ENCODE data around the gene OSBPL8.

DNA sequence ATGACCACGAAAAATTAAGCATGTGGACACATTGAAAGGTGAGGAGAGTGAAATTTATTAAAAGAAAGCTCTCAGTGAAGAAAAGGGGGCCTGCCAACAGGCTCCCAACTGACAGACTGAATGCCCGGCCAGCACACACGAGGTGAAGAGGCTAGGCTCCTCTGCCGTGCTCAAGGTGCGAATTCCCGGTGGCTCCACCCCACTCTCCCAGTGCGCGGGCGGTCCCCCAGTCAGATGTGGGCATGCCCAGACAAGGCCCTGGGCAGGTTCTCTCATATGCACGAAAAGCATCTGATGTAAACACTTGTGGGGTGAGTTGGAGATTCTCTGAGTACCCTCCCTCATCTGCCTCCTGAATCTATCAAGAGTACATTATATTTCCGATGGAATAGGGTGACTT is 48.5 kb upstream of the OSBPL8 start:
- TF ChIP-seq, protein P1, sequence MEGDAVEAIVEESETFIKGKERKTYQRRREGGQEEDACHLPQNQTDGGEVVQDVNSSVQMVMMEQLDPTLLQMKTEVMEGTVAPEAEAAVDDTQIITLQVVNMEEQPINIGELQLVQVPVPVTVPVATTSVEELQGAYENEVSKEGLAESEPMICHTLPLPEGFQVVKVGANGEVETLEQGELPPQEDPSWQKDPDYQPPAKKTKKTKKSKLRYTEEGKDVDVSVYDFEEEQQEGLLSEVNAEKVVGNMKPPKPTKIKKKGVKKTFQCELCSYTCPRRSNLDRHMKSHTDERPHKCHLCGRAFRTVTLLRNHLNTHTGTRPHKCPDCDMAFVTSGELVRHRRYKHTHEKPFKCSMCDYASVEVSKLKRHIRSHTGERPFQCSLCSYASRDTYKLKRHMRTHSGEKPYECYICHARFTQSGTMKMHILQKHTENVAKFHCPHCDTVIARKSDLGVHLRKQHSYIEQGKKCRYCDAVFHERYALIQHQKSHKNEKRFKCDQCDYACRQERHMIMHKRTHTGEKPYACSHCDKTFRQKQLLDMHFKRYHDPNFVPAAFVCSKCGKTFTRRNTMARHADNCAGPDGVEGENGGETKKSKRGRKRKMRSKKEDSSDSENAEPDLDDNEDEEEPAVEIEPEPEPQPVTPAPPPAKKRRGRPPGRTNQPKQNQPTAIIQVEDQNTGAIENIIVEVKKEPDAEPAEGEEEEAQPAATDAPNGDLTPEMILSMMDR (IDR thresholded peaks at IDR 0.05 in 2 of 3, conservative IDR thresholded peaks at IDR 0.05 in 1 of 3; ENCODE audit: control insufficient read depth in 2 of 3, extremely low read depth in 1 of 3, insufficient read depth in 1 of 3, low read depth in 3 of 3, low read length in 3 of 3): no peak
- TF ChIP-seq TARDBP (IDR thresholded peaks at IDR 0.05; ENCODE audit: borderline replicate concordance) (no peak), SREBF1 (IDR thresholded peaks at IDR 0.05; ENCODE audit: low read length) (no peak), JUND (IDR thresholded peaks at IDR 0.05; ENCODE audit: low read depth, low read length) (no peak), SRF (IDR thresholded peaks at IDR 0.05; ENCODE audit: low read depth in 2 of 2, low read length in 2 of 2) (no peak), PML (IDR thresholded peaks at IDR 0.05; ENCODE audit: low read length) (no peak)
- TF ChIP-seq, protein P2, sequence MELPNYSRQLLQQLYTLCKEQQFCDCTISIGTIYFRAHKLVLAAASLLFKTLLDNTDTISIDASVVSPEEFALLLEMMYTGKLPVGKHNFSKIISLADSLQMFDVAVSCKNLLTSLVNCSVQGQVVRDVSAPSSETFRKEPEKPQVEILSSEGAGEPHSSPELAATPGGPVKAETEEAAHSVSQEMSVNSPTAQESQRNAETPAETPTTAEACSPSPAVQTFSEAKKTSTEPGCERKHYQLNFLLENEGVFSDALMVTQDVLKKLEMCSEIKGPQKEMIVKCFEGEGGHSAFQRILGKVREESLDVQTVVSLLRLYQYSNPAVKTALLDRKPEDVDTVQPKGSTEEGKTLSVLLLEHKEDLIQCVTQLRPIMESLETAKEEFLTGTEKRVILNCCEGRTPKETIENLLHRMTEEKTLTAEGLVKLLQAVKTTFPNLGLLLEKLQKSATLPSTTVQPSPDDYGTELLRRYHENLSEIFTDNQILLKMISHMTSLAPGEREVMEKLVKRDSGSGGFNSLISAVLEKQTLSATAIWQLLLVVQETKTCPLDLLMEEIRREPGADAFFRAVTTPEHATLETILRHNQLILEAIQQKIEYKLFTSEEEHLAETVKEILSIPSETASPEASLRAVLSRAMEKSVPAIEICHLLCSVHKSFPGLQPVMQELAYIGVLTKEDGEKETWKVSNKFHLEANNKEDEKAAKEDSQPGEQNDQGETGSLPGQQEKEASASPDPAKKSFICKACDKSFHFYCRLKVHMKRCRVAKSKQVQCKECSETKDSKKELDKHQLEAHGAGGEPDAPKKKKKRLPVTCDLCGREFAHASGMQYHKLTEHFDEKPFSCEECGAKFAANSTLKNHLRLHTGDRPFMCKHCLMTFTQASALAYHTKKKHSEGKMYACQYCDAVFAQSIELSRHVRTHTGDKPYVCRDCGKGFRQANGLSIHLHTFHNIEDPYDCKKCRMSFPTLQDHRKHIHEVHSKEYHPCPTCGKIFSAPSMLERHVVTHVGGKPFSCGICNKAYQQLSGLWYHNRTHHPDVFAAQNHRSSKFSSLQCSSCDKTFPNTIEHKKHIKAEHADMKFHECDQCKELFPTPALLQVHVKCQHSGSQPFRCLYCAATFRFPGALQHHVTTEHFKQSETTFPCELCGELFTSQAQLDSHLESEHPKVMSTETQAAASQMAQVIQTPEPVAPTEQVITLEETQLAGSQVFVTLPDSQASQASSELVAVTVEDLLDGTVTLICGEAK (IDR thresholded peaks at IDR 0.05; ENCODE audit: borderline replicate concordance): no peak
- TF ChIP-seq, protein P3, sequence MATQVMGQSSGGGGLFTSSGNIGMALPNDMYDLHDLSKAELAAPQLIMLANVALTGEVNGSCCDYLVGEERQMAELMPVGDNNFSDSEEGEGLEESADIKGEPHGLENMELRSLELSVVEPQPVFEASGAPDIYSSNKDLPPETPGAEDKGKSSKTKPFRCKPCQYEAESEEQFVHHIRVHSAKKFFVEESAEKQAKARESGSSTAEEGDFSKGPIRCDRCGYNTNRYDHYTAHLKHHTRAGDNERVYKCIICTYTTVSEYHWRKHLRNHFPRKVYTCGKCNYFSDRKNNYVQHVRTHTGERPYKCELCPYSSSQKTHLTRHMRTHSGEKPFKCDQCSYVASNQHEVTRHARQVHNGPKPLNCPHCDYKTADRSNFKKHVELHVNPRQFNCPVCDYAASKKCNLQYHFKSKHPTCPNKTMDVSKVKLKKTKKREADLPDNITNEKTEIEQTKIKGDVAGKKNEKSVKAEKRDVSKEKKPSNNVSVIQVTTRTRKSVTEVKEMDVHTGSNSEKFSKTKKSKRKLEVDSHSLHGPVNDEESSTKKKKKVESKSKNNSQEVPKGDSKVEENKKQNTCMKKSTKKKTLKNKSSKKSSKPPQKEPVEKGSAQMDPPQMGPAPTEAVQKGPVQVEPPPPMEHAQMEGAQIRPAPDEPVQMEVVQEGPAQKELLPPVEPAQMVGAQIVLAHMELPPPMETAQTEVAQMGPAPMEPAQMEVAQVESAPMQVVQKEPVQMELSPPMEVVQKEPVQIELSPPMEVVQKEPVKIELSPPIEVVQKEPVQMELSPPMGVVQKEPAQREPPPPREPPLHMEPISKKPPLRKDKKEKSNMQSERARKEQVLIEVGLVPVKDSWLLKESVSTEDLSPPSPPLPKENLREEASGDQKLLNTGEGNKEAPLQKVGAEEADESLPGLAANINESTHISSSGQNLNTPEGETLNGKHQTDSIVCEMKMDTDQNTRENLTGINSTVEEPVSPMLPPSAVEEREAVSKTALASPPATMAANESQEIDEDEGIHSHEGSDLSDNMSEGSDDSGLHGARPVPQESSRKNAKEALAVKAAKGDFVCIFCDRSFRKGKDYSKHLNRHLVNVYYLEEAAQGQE (IDR thresholded peaks at IDR 0.05; ENCODE audit: low read depth, low read length): no peak
- TF ChIP-seq, protein P4, sequence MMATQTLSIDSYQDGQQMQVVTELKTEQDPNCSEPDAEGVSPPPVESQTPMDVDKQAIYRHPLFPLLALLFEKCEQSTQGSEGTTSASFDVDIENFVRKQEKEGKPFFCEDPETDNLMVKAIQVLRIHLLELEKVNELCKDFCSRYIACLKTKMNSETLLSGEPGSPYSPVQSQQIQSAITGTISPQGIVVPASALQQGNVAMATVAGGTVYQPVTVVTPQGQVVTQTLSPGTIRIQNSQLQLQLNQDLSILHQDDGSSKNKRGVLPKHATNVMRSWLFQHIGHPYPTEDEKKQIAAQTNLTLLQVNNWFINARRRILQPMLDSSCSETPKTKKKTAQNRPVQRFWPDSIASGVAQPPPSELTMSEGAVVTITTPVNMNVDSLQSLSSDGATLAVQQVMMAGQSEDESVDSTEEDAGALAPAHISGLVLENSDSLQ (IDR thresholded peaks at IDR 0.05): no peak

All from GM12878 (cell line).